Loucy (cell line): ENCODE results near the gene RNF157.

ENCODE experiments used
- EZH2phosphoT487 ChIP-seq: fragments of 200-600 bp; IDR thresholded peaks from 2 replicates; pipeline ENCODE4 v1.6.1; 2018; ENCODE audit warnings: antibody characterized with exemption, mild to moderate bottlenecking, moderate library complexity, borderline replicate concordance
- TF ChIP-seq, protein P1 (sequence below): fragments of 200-600 bp; sonication (generic); conservative IDR thresholded peaks from 2 replicates; pipeline ENCODE4 v1.5.1; 2014; ENCODE audit warnings: mild to moderate bottlenecking, antibody characterized with exemption, low read length

DNA sequence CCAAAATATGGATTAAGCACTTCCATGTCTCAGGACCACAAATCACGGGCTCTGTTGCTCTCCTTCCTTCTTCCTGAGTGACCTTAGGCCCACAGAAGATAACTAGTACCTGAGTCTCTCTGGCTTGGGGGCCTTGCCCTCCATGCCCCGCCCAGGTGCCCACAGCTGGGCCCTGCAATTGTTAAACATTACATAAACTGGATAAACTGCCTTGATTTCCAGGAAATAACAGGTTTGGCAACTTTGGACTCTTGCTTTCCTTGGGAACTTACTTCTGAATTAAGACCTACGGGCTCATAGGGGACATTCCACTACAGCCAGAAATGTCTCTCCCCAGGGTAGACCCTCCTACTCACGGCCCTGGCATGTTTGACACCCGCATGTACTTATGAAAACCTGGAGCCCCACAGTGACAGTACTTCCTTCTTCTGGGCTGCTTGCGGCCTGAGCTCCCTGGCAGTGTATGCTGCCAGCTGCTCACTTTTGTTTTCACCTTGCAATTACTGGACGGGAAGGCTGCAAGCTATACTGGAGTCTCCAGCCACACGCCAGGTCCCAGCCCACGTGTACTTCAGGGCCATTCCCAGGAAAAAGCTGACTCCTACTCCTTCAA, 22.5 kb upstream of the RNF157 start:
- TF ChIP-seq EZH2phosphoT487 = no peak
- TF ChIP-seq, protein P1, sequence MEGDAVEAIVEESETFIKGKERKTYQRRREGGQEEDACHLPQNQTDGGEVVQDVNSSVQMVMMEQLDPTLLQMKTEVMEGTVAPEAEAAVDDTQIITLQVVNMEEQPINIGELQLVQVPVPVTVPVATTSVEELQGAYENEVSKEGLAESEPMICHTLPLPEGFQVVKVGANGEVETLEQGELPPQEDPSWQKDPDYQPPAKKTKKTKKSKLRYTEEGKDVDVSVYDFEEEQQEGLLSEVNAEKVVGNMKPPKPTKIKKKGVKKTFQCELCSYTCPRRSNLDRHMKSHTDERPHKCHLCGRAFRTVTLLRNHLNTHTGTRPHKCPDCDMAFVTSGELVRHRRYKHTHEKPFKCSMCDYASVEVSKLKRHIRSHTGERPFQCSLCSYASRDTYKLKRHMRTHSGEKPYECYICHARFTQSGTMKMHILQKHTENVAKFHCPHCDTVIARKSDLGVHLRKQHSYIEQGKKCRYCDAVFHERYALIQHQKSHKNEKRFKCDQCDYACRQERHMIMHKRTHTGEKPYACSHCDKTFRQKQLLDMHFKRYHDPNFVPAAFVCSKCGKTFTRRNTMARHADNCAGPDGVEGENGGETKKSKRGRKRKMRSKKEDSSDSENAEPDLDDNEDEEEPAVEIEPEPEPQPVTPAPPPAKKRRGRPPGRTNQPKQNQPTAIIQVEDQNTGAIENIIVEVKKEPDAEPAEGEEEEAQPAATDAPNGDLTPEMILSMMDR = no peak
